Glomerular endothelial cell (primary cell): ENCODE results near the gene STK32B. TPM values are rescaled to one million over a fixed set of nuclear protein-coding genes. Genes with fewer than 3 reads are reported as not detected.
"Not testable (repeated sequence)": the region's sequence is repeated elsewhere in the genome, so short reads cannot be mapped to it uniquely, and the experiment has no call there.

Experiments
- DNase-seq: peaks from one replicate; pipeline ENCODE4 v3.0.0-alpha.2; 2011; ENCODE audit warnings: low read depth, low spot score; ENCODE audit errors: extremely low read depth
- total RNA-seq: library from RNA; depleted of rRNA; stranded (reverse); fragments of >200 nt; gene quantifications from 2 replicates; pipeline ENCODE4 v1.2.3, GENCODE V29; 2015

The STK32B gene
- total RNA-seq, 1 donor from 2014 or later, result 29.0 TPM

GRCh38 chr4:5066101-5066500 is 14.8 kb downstream of the STK32B start:
- DNase-seq, result no peak

- DNase-seq, result not testable (repeated sequence)
Measured at GRCh38 chr4:5066968-5067367, 15.7 kb downstream of the STK32B start.

- no peak for DNase-seq
Measured at GRCh38 chr4:5067908-5068307, 16.6 kb downstream of the STK32B start.

GRCh38 chr4:5069901-5070300 is 18.6 kb downstream of the STK32B start:
- DNase-seq, result no peak

GRCh38 chr4:5072948-5073347 is 21.7 kb downstream of the STK32B start:
- DNase-seq, result no peak

GRCh38 chr4:5078009-5078408 is 26.7 kb downstream of the STK32B start:
- no peak for DNase-seq

- no peak for DNase-seq
Measured at GRCh38 chr4:5079581-5079980, 28.3 kb downstream of the STK32B start.

GRCh38 chr4:5081441-5081999 is 30.2 kb downstream of the STK32B start:
- DNase-seq, result no peak

- DNase-seq, result peak; percentile 65
Measured at GRCh38 chr4:5082376-5082775, 31.1 kb downstream of the STK32B start.

GRCh38 chr4:5084911-5085475 is 33.7 kb downstream of the STK32B start:
- DNase-seq, result peak; percentile 33

GRCh38 chr4:5086535-5086934 is 35.3 kb downstream of the STK32B start:
- DNase-seq, result no peak

- no peak for DNase-seq
Measured at GRCh38 chr4:5096261-5096660, 45.0 kb downstream of the STK32B start.

GRCh38 chr4:5098176-5098575 is 46.9 kb downstream of the STK32B start:
- DNase-seq, result no peak

GRCh38 chr4:5100336-5100735 is 49.1 kb downstream of the STK32B start:
- DNase-seq, result no peak

- no peak for DNase-seq
Measured at GRCh38 chr4:5100986-5101385, 49.7 kb downstream of the STK32B start.

GRCh38 chr4:5101571-5101970 is 50.3 kb downstream of the STK32B start:
- no peak for DNase-seq

GRCh38 chr4:5110901-5111300 is 59.6 kb downstream of the STK32B start:
- no peak for DNase-seq

GRCh38 chr4:5112333-5113095 is 61.2 kb downstream of the STK32B start:
- DNase-seq, result no peak

- no peak for DNase-seq
Measured at GRCh38 chr4:5114950-5115349, 63.7 kb downstream of the STK32B start.

GRCh38 chr4:5118091-5118786 is 67.0 kb downstream of the STK32B start:
- no peak for DNase-seq

GRCh38 chr4:5118994-5119835 is 67.9 kb downstream of the STK32B start:
- no peak for DNase-seq
